Upper lobe of left lung (tissue), 6 donors: ENCODE measurements around the gene AGMO. TPM values are rescaled to one million over a fixed set of nuclear protein-coding genes. Genes with fewer than 3 reads are reported as not detected.

ENCODE experiments used
- ATAC-seq, 2 donors: fragments of 200-7000 bp; cut with Tn5 transposase; one replicate each; pipeline ENCODE4 v1.9.1; 2022; ENCODE audit warnings: mild to moderate bottlenecking in 2 of 2, moderate library complexity in 2 of 2; ENCODE audit not compliant: low FRiP score in 2 of 2
- DNase-seq, 2 donors: peaks; one replicate each; pipeline ENCODE4 v3.0.0-alpha.2; 2019 to 2020
- H3K27ac ChIP-seq, 4 donors: fragments of 200-600 bp; sonication (generic); one replicate each; pipeline ENCODE4 v1.5.1; 2016 to 2019
- H3K27me3 ChIP-seq, 4 donors: fragments of 200-600 bp; sonication (generic); one replicate each; pipeline ENCODE4 v1.5.1; 2017 to 2019
- H3K36me3 ChIP-seq, 4 donors: fragments of 200-600 bp; sonication (generic); one replicate each; pipeline ENCODE4 v1.5.1; 2016 to 2019
- H3K4me1 ChIP-seq, 4 donors: fragments of 200-600 bp; sonication (generic); one replicate each; pipeline ENCODE4 v1.5.1; 2018 to 2019
- H3K4me3 ChIP-seq, 4 donors: fragments of 200-600 bp; sonication (generic); one replicate each; pipeline ENCODE4 v1.5.1; 2017 to 2019; ENCODE audit warnings: mild to moderate bottlenecking in 2 of 4, moderate library complexity in 1 of 4
- H3K9me3 ChIP-seq, 4 donors: fragments of 200-600 bp; sonication (generic); one replicate each; pipeline ENCODE4 v1.5.1; 2018 to 2019
- CTCF ChIP-seq, 6 experiments: fragments of 450-650 bp in 4 of 6; fragments of 200-600 bp in 2 of 6; sonication (generic) in 2 of 6; IDR thresholded peaks; one replicate each; pipeline ENCODE4 v1.5.1; 2016 to 2019; ENCODE audit warnings: antibody characterized with exemption in 6 of 6
- EP300 ChIP-seq, 4 donors: sonication (generic); formaldehyde crosslinking; IDR thresholded peaks; one replicate each; pipeline ENCODE4 v1.5.1; 2017; ENCODE audit warnings: antibody characterized with exemption in 4 of 4, control low read depth in 2 of 4
- POLR2A ChIP-seq, 4 donors: fragments of 450-650 bp; IDR thresholded peaks; one replicate each; pipeline ENCODE4 v1.5.1; 2016 to 2017; ENCODE audit warnings: antibody characterized with exemption in 4 of 4, mild to moderate bottlenecking in 2 of 4
- POLR2AphosphoS5 ChIP-seq, 2 donors: sonication (generic); formaldehyde crosslinking; IDR thresholded peaks; one replicate each; pipeline ENCODE4 v1.5.1; 2017; ENCODE audit warnings: antibody characterized with exemption in 2 of 2
- WGBS, 2 donors: methylation state at CpG; one replicate each; pipeline ENCODE4 v1.1.5; 2017 to 2018; 5-methylcytosine and 5-hydroxymethylcytosine counted together
- total RNA-seq, 6 donors: library from RNA; depleted of rRNA in 4 of 6; stranded (reverse); fragments of >200 nt in 4 of 6; gene quantifications; one replicate each; pipeline versions ENCODE4 v1.1.0 to v1.2.1, GENCODE V29; 2016 to 2021
- donor health status: DM: no; HTN: no; CAD: no; lungs with moderate emphysema.
- donor health status: DM: no; HTN: yes; CAD: no; lungs with severe emphysema.

Gene AGMO
- total RNA-seq, 6 donors from 2014 or later = 0.17 to 3.0 (median 0.20) TPM; not detected in 3

- Histone ChIP-seq H3K4me3 (no peak overlapping the region), H3K36me3 (no peaks in the 10 kb centered on the region), H3K27me3 (no peaks in the 10 kb centered on the region), H3K27ac (no peak overlapping the region), H3K9me3 (no peaks in the 10 kb centered on the region), H3K4me1 (no peaks in the 10 kb centered on the region)
- 83 to 96% methylated on average over 1 of the region's 1 CpG for WGBS, 2 donors
- TF ChIP-seq POLR2AphosphoS5 (IDR thresholded peaks at IDR 0.05) = no peak
- TF ChIP-seq EP300 (IDR thresholded peaks at IDR 0.05) = no peak
- TF ChIP-seq POLR2A (IDR thresholded peaks at IDR 0.05) = no peak
- no peak for TF ChIP-seq CTCF (IDR thresholded peaks at IDR 0.05)
- ATAC-seq = no peak
- DNase-seq = no peak
These were observed 383.8 kb downstream of the AGMO start for GRCh38 chr7:15178065-15178464.

GRCh38 chr7:15176089-15176488 is 385.7 kb downstream of the AGMO start:
- ATAC-seq (no peak), DNase-seq (no peak)
- Histone ChIP-seq H3K27me3 (no peaks in the 10 kb centered on the region), H3K4me3 (no peak overlapping the region), H3K9me3 (no peaks in the 10 kb centered on the region), H3K36me3 (no peaks in the 10 kb centered on the region), H3K4me1 (no peaks in the 10 kb centered on the region), H3K27ac (no peak overlapping the region)
- TF ChIP-seq POLR2A (IDR thresholded peaks at IDR 0.05) (no peak), CTCF (IDR thresholded peaks at IDR 0.05) (no peak), EP300 (IDR thresholded peaks at IDR 0.05) (no peak), POLR2AphosphoS5 (IDR thresholded peaks at IDR 0.05) (no peak)
- 43 to 61% methylated on average over 4 of the region's 4 CpGs for WGBS, 2 donors

- no peak for DNase-seq
- Histone ChIP-seq H3K27me3 (no peaks in the 10 kb centered on the region), H3K27ac (no peak overlapping the region), H3K9me3 (no peaks in the 10 kb centered on the region), H3K4me3 (no peak overlapping the region), H3K4me1 (no peaks in the 10 kb centered on the region), H3K36me3 (no peaks in the 10 kb centered on the region)
- ATAC-seq = no peak
- WGBS, 2 donors = 68 to 78% methylated on average over 1 of the region's 1 CpG
- TF ChIP-seq CTCF (IDR thresholded peaks at IDR 0.05) (no peak), POLR2A (IDR thresholded peaks at IDR 0.05) (no peak), EP300 (IDR thresholded peaks at IDR 0.05) (no peak), POLR2AphosphoS5 (IDR thresholded peaks at IDR 0.05) (no peak)
These were observed 386.7 kb downstream of the AGMO start for GRCh38 chr7:15175152-15175551.

- Histone ChIP-seq H3K27me3 (no peaks in the 10 kb centered on the region), H3K9me3 (no peaks in the 10 kb centered on the region), H3K36me3 (no peaks in the 10 kb centered on the region), H3K4me1 (no peaks in the 10 kb centered on the region), H3K4me3 (no peak overlapping the region), H3K27ac (no peak overlapping the region)
- DNase-seq (no peak), ATAC-seq (no peak)
- WGBS, 2 donors = 54 to 57% methylated on average over 1 of the region's 1 CpG
- no peak for TF ChIP-seq EP300 (IDR thresholded peaks at IDR 0.05)
- no peak for TF ChIP-seq POLR2A (IDR thresholded peaks at IDR 0.05)
- TF ChIP-seq CTCF (IDR thresholded peaks at IDR 0.05) = no peak
- no peak for TF ChIP-seq POLR2AphosphoS5 (IDR thresholded peaks at IDR 0.05)
These were observed 387.3 kb downstream of the AGMO start for GRCh38 chr7:15174485-15174884.

- DNase-seq = no peak
- H3K4me1 ChIP-seq = no peaks in the 10 kb centered on the region
- H3K36me3 ChIP-seq = no peaks in the 10 kb centered on the region
- no peak for ATAC-seq
- no peak overlapping the region for H3K27ac ChIP-seq
- no peak overlapping the region for H3K4me3 ChIP-seq
- no peak for TF ChIP-seq CTCF (IDR thresholded peaks at IDR 0.05)
- TF ChIP-seq EP300 (IDR thresholded peaks at IDR 0.05) = no peak
- TF ChIP-seq POLR2A (IDR thresholded peaks at IDR 0.05) = no peak
- TF ChIP-seq POLR2AphosphoS5 (IDR thresholded peaks at IDR 0.05) = no peak
- WGBS, 2 donors = 60 to 61% methylated on average over 4 of the region's 4 CpGs
- no peaks in the 10 kb centered on the region for H3K9me3 ChIP-seq
- H3K27me3 ChIP-seq = no peaks in the 10 kb centered on the region
These were observed 393.3 kb downstream of the AGMO start for GRCh38 chr7:15168489-15168888.
